ENCODE results near the gene NFATC3. TPM values are rescaled to one million over a fixed set of nuclear protein-coding genes. Genes with fewer than 3 reads are reported as not detected.

Gene NFATC3
- total RNA-seq: 30.9 TPM

DNA sequence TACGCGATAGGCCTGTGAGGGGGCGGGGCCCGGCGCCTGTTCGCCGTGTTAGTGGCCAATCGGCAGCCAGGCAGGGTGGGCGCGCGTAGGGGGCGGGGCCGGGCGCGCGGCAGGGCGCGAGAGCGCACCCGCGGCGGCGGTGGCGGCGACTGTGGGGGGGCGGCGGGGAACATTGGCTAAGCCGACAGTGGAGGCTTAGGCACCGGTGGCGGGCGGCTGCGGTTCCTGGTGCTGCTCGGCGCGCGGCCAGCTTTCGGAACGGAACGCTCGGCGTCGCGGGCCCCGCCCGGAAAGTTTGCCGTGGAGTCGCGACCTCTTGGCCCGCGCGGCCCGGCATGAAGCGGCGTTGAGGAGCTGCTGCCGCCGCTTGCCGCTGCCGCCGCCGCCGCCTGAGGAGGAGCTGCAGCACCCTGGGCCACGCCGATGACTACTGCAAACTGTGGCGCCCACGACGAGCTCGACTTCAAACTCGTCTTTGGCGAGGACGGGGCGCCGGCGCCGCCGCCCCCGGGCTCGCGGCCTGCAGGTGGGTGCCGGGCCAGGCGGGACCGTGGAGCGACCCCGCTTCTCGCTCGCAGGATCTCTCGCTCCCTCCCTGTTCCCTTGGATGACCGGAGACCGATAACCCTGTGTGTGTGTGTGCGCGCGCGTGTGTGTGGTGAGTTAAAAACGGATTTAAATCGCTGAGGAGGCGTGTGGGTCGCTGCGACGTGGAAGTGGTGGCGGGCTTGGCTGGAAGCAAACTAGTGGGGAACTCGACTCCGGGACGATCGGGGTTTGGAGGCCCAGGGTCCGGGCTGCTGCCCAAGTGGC, at the start of gene NFATC3:
Gene NFATC3, plus strand, starts transcription at position 112 of the 813 bp plus-strand sequence. Its CDS starts 312 bp downstream, at position 424.
- DNase-seq: peak; percentile 99

DNA sequence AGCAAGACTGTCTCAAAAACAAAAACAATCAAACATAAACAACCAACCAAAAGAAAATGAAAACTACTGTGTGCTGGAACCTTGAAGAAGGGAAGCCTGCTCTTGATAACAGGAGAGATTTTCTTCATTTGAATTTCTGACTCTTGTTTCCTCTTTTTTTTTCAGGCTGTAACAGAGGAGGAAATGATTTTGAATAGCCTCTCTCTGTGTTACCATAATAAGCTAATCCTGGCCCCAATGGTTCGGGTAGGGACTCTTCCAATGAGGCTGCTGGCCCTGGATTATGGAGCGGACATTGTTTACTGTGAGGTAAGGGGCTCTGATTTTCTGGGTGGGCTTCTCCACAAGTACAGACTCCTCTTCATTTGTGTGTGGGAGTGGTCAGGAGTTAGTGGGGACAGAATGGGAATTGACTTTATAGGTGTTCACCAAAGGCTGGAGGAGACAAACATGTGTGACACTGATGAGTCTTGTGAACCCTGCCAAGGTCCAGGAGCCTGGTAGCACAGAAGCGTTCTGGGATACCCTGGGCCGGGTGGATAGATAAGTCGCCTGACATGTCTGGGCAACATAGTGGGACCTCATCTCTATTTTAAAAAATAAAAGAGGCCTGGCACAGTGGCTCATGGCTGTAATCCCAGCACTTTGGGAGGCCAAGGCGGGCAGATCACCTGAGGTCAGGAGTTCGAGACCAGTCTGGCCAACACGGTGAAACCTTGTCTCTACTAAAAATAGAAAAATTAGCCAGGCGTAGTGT, 47.2 kb upstream of the NFATC3 start:
- DNase-seq: no peak

DNA sequence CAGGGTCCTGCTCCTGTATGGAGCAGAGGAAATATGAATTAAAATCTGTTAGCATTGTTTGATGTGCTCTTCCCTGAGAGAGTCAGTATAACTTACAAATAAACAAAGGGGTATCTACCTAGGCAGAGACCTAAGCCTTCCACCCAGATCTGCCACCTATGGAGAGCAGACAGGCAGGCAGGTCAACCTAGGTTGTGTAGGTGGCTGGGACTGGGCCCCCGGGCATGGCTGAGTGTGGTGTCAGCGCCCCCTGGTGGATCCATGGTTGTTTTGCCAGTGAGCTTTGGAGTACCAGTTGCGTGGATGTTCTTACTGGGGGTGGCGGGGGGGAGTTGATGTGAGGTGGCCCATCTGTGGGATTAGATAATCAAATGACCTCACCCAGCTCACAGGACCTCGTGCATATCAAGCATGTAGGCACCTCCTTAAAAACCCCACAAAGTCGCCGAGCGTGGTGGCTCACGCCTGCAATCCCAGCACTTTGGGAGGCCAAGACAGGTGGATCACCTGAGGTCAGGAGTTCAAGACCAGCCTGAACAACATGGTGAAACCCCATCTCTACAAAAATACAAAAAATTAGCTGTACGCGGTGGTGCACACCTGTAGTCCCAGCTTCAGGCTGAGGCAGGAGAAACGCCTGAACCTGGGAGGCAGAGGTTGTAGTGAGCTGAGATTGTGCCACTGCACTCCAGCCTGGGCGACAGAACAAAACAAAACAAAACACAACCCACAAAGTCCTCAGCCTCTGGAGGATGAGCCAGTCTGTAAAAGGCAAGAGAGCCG, 44.5 kb upstream of the NFATC3 start:
- peak; percentile 76 for DNase-seq

DNA sequence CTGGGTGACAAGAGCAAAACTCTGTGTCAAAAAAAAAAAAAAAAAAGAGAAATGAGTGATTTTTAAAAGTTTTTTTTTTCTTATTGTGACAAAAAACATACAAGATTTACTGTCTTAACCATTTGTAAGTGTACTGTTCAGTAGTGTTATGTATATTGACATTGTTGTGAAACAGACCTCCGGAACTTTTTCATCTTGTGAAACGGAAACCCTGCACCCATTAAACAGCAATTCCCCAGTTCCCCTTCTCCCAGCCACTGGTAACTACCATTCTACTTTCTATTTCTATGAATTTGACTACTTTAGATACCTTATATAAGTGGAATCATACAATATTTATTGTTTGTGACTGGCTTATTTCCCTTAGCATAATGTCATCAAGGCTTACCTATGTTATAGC, 43.4 kb upstream of the NFATC3 start:
- no peak for DNase-seq

DNA sequence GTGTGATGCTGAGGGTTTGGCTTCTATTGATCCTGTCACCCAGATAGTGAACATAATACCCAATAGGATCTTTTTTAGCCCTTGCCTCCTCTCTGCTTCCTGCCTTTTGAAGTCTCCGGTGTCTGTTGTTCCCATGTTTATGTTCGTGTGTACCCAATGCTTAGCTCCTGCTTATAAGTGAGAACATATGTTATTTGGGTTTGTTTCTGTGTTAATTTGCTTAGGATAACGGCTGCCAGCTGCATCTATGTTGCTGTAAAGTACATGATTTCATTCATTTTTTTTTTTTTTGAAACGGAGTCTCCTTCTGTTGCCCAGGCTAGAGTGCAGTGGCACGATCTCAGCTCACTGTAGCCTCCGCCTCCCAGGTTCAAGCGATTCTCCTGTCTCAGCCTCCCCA, 39.1 kb upstream of the NFATC3 start:
- peak; percentile 14 for DNase-seq

DNA sequence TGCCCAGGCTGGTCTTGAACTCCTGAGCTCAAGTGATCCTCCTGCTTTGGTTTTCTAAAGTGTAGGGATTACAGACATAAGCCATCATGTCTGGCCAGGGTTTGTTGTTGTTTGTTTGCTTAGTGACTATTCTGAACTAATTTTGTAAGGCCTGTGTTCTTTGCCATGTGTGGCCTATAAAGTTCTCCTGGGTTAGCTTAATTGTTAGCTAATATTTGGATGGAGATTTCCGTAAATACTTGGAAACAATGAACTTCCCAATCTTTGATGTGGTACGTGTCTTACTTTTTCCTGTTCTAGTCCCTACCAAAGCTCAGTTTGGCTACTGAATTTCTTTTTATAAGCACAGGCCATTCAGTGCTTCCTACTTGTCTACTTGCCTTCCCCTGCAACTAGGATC, 37.2 kb upstream of the NFATC3 start:
- DNase-seq: no peak

DNA sequence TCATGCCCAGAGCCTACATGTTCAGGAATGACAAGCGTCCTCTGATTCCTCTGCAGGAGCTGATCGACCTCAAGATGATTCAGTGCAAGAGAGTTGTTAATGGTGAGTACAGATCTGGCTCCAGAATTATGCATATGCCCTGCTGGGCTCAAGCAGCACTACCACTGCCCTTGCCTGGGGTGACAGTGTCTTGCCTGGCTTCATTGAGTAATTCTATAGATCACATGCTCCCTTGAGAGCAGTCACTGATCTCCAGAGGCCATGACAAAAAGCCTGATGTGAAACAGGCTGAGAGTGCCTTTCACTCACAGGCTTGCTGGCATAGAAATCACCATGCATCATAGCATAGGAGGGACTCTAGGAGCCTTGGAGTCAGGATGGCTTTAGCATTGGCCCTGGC, 35.7 kb upstream of the NFATC3 start:
- DNase-seq: no peak

DNA sequence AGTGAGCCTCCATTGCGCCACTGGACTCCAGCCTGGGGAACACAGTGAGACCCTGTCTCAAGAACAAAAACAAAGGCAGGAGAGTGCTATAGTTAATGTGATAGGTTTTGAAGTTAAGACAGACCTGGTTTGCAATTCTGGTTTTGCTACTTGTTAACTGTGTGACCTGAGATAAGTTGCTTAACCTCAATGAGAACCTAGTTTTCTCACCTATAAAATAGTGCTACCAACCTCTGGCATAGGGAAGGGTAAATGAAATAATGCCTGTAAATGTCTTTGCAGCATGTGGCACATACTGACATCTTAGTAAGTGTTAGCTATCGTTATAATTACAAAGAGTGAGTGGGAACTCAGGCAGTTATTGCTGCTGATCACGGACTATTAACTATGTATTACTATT, 29.8 kb upstream of the NFATC3 start:
- no peak for DNase-seq

DNA sequence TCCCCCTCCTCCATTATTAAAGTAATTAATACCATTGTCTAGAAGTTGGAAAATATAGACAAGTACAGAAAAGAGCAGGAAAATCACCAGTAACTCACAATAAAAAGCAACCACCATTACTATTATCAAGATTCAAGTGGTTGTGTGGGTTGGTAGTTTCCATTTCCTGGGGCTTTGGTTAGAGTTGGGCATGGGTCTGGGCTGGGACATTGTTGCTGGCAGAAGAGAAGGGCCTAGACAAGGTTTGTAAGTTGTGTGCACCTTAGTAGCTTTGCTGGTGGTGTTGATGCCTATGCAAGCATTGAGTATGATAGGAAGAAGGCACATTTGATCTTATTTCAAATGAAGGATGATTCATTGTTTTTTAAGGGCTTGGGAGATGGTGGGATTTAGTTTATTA, 25.4 kb upstream of the NFATC3 start:
- no peak for DNase-seq

DNA sequence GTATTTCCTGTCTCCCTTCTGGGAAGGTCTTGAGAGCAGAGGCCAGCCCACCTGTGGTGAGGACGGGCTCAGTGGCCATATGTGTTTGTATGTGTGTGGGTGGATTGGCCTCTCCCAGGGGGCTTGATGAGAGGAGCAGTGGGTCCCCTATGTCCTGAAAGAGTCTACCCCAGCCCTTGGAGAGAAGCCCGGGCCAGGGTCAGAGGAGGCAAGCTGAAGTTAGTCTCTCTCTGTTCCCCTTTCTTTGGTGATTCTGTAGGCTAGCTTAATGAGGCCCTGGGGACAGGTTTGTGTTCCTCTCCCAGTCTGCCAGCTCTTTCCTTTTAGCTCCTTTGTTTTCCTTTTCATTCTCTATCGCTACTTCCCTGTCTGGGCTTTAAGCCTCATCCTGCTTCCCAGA, 23.8 kb upstream of the NFATC3 start:
- no peak for DNase-seq

DNA sequence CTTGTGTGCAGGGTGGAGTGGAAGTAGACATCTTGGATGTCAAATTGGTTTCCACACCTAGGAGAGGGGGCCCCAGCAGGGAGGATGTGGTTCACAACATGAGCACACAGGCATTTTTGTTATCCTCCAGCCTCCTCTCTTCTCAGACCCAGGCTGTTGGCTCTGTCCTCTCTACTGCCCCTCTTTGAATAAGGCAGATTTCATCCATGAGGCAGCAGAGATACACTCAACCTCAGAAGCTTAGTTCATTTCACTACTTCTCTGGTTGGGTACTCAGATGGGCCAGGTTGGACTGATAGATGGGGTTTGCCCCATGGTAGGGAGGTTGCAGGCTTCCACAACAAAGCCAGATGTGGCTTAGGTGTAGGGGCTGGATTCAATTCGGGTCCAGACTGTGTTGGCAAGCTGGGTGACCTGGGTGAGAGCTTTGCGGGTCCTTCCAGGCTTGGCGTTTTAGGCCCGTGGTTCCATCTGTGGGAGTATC, 22.2 kb upstream of the NFATC3 start:
- DNase-seq: no peak

DNA sequence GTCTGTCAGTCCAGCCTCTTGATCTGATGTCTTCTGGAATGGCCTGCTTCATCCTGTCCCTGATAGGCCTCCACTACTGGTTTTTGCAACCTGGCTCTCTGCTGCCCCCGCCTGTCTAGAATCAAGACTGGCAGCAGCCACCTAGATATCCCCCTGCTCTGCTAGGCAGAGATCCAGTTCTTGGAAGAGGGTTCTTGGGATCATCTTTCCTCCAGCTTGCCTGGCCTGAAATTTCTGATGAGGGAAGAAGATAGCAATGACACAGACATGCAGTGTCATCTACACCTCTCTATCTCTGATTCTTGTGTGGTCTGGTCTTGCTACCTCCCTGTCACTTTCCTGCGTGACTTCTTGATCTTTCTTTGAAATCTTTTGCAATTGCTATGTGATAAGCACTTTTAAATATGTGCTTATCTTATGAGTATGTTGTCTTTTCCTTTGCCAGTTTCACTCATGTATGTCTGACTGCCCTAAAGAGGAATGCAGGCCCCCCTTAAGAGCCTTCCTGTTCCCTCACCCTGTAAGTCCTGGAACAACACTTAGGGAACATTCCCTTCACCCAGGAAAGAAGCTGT, 20.3 kb upstream of the NFATC3 start:
- peak; percentile 79 for DNase-seq

DNA sequence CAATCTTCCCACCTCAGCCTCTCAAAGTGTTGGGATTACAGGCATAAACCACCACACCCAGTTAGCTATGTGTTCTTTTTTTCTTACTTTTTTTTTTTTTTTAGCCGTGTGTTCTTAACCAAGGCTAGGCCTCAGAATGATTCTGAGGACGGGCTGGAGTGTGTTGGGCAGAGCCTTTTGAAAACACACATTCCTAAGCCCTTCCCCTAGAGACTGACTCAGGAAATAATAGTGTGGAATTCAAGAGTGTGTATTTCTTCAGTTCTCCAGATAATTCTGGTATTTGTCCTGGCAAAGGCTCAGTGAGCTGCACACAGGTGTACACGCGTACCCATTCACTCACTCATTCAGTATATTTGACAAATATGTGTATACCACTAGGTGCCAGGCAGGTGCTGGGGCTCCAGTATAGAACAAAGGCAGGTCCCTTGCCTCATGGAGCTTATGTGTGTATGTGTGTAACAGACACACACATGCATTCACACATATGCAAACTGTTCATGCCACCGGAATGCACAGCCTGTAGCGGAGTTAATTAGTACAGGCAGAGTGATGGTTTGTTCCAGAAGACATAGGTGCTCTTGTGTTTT, 19.4 kb upstream of the NFATC3 start:
- DNase-seq: no peak

DNA sequence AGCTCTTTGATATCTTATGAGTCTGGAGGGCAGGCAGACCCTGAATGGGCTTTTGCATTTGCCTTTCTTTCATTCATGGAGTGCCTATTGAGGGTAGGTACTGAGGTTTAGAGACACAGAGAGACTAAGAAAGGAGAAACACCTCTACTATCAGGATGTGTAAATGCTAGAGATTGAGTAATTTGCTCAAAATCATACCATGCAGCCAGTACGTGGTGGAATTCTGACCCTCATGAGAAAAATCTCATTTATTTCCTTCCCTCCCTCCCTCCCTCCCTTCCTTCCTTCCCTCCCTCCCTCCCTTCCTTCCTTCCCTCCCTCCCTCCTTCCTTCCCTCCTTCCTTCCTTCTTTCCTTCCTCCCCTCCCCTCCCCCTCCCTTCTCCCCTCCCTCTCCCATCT, 18.4 kb upstream of the NFATC3 start:
- DNase-seq: no peak

DNA sequence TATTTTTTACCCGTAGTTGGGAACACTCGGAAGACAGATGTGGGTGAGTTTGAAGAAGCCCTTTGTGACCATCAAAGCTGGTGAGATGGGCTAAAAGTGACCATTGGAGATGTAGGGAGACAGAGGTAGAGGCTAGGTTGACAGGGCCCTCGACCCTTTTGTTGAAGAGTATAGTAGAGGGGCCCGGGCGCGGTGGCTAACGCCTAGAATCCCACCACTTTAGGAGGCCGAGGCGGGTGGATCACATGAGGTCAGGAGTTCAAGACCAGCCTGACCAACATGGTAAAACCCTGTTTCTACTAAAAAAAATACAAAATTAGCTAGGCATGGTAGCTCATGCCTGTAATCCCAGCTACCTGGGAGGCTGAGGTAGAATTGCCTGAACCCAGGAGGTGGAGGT, 16.2 kb upstream of the NFATC3 start:
- no peak for DNase-seq

DNA sequence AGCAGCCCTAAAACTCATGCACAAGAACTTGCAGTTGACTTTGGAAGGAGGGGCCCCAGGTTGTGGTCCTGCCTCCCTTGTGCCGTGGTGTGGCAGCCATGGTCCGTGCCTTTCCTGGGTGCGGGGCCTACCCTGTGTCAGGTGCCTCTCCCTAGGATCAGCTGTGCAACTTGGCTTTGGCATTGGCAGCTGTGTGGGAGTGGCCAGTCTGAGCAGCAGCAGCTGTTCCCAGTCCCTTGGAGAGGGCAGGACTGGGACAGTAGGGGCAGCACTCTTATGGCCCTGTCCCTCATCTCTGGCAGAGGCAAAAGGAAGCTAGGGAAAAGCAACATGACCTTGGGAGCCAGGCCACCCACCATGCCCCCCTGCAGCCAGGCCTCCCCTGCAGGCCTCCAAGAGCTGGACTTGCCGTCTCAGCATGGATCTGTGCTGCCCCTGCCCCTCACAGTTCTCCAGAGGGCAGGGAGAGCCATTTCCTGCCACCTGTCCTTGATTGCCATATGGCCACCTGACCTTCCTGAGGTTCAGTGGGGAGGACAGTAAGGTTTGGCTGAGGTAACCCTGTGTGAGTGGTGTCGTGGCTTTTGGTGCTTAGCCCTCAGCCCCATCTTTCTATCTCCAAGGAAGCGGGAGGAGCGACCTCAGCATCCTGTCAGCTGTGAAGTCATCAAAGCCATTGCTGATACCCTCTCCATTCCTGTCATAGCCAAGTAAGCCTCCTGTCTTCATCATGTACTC, 15.5 kb upstream of the NFATC3 start:
- peak; percentile 92 for DNase-seq

DNA sequence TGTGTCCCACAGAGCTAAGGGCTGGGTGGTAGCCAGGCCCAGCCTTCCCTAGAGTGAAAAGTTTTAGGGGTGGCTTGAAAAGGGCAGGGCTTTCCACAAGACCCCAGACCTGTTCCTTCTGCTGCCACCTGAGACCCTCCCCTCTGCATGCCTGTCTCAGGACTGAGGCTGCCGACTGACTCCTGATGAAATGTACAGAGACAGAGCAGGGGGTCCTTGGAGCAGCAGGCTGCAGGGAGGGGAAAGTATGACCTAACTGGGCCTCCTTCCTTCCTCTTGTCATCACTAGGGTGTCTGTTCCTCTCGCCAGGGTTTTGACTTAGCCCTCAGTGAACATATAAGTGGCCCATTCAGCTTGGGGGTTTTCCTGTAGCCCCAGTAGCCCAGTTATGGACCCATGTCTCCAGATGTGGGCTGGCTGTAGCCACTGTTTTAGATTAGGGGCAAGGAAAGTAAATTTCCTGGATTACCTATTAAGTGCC, 14.9 kb upstream of the NFATC3 start:
- DNase-seq: no peak

DNA sequence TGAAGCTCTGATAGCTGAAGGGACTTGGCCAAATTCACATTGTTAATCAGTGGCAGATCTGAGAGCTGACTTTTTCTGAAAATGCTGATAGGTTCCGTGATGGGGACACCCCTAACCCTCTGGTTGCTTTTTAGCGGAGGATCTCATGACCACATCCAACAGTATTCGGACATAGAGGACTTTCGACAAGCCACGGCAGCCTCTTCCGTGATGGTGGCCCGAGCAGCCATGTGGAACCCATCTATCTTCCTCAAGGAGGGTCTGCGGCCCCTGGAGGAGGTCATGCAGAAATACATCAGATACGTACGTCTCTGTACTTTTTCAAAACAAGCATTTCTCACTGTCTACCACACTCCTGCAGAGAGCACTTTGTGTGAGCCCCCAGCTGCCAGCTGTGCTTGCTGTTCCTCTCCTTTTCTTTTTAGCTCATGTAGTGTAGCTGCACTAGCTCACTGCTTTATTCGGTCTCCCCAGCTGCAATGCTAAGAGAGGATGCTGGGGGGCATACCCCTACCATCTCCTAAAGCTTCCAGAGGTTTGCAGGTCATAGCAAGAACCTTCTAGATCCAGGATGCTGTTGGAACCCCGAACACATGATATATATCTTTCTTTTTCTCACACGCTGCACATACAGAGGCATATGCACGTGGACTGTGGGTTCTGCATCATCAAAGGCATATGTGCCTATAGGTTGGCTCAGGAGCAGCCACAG, 14.2 kb upstream of the NFATC3 start:
- no peak for DNase-seq

DNA sequence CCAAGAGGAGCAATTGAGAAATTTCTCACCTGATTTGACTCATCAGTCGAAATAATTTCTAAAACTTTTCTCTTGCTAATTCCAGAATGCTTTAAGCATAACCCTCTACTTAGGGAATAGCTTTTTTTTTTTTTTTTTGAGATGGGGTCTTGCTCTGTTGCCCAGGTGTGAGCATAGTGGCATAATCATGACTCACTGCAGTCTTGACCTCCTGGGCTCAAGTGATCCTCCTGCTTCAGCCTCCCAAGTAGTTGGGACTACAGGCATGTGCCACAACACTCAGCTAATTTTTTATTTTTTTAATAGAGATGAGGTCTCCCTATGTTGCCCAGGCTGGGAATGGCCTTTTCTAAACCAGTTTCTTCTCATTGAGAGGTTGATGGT, 13.7 kb upstream of the NFATC3 start:
- DNase-seq: no peak

DNA sequence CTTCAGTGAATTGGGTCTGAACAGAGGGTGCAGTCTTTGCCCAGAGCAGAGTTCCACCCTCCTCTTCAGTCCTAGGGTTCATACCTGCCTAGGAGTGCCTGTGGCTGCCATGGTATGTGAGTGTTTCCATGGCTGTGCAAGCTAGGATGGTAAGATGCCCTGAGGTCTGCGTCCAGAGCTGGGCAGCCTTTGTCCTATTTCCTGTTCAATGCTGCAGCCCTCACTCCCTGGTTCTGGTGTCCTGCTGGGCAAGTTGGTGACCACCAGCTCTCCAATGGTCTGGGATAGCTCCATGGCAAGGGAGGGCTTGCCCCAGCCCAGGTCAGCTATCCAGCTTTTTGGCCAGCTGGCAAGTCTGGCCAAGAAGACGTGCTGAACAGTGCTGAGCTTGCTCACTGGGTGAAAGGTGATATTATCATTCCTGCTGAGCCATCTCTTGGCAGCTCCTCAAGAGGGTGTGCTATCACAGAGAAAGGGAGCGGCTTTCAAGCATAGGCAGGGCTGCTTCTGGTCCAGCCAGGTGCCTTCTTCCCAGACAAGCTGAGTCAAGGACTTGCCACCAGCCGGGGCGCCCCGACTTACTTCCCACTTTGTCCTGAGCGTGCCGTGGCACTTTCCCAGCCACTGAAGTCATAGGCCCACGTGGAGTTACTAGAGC, 13.0 kb upstream of the NFATC3 start:
- DNase-seq: peak; percentile 69

Data from tongue (tissue), 2 donors.